Measurements from ENCODE around the gene YPEL1. TPM values are rescaled to one million over a fixed set of nuclear protein-coding genes. Genes with fewer than 3 reads are reported as not detected.

Gene YPEL1
- total and polyA plus RNA-seq, 2 of the 13 experiments (the other 11 are each of a cell fraction or from before 2014, with no cell fraction given) = 0.33 to 2.5 TPM

GRCh38 chr22:21657360-21658032 is 78.1 kb downstream of the YPEL1 start (continued):
- no peak; the same call in 1 of the 2 replicates for TF ChIP-seq SOX13 (IDR thresholded peaks at IDR 0.05)
- TF ChIP-seq SOX13 (CRISPR knock-in tag; conservative IDR thresholded peaks at IDR 0.05 in 1 of 2, IDR thresholded peaks at IDR 0.05 in 1 of 2) = peak in 1 of 2 experiments; percentile 20; a peak in 1 of 4 replicates
- no peak for TF ChIP-seq RFX3 (CRISPR knock-in tag; IDR thresholded peaks at IDR 0.05)
- peak; percentile 64; the same call in 1 of the 2 replicates for TF ChIP-seq ZNF451 (CRISPR knock-in tag; IDR thresholded peaks at IDR 0.05)
- TF ChIP-seq FOSL2 (CRISPR knock-in tag; IDR thresholded peaks at IDR 0.05) = no peak
- no peak; the same call in 1 of the 2 replicates for TF ChIP-seq ZNF446 (CRISPR knock-in tag; IDR thresholded peaks at IDR 0.05)
- TF ChIP-seq ZNF142 (CRISPR knock-in tag; IDR thresholded peaks at IDR 0.05) = peak; percentile 40; the same call in 1 of the 2 replicates
- no peak for TF ChIP-seq ZNF644 (CRISPR knock-in tag; IDR thresholded peaks at IDR 0.05; ENCODE audit: low read depth)
- TF ChIP-seq ELK4 (CRISPR knock-in tag; IDR thresholded peaks at IDR 0.05; ENCODE audit: borderline replicate concordance) = no peak
- no peak for TF ChIP-seq HMG20B (CRISPR knock-in tag; conservative IDR thresholded peaks at IDR 0.05)
- no peak for TF ChIP-seq ZNF552 (CRISPR knock-in tag; IDR thresholded peaks at IDR 0.05; ENCODE audit: borderline replicate concordance)
- no peak for TF ChIP-seq ZNF460 (CRISPR knock-in tag; IDR thresholded peaks at IDR 0.05; ENCODE audit: borderline replicate concordance)
- TF ChIP-seq ZNF841 (CRISPR knock-in tag; IDR thresholded peaks at IDR 0.05; ENCODE audit: borderline replicate concordance) = no peak
- TF ChIP-seq TEF (CRISPR knock-in tag; IDR thresholded peaks at IDR 0.05) = no peak
- TF ChIP-seq ELF3 (CRISPR knock-in tag; IDR thresholded peaks at IDR 0.05) = no peak
- TF ChIP-seq MYC (CRISPR knock-in tag; IDR thresholded peaks at IDR 0.05; ENCODE audit: borderline replicate concordance) = peak; percentile 60
- TF ChIP-seq ZFY (CRISPR knock-in tag; IDR thresholded peaks at IDR 0.05) = peak; percentile 68
- TF ChIP-seq SETDB1 (CRISPR knock-in tag; IDR thresholded peaks at IDR 0.05; ENCODE audit: borderline replicate concordance) = no peak
- peak; percentile 90; the same call in 1 of the 2 replicates for TF ChIP-seq ZNF816 (CRISPR knock-in tag; IDR thresholded peaks at IDR 0.05; ENCODE audit: borderline replicate concordance)
- TF ChIP-seq CERS6 (CRISPR knock-in tag; IDR thresholded peaks at IDR 0.05) = no peak

Measured in HepG2 (cell line).